CD4-positive, alpha-beta T cell treated with Interleukin-6 for 4 hours (primary cell): ENCODE data around the gene ETV6.

Experiments used
- DNase-seq: peaks from one replicate; pipeline ENCODE4 v3.0.0-alpha.2; 2020; ENCODE audit warnings: mixed read lengths

Gene ETV6

GRCh38 chr12:11812241-11812585 lies 162.7 kb downstream of the ETV6 start:
- no peak for DNase-seq

DNA sequence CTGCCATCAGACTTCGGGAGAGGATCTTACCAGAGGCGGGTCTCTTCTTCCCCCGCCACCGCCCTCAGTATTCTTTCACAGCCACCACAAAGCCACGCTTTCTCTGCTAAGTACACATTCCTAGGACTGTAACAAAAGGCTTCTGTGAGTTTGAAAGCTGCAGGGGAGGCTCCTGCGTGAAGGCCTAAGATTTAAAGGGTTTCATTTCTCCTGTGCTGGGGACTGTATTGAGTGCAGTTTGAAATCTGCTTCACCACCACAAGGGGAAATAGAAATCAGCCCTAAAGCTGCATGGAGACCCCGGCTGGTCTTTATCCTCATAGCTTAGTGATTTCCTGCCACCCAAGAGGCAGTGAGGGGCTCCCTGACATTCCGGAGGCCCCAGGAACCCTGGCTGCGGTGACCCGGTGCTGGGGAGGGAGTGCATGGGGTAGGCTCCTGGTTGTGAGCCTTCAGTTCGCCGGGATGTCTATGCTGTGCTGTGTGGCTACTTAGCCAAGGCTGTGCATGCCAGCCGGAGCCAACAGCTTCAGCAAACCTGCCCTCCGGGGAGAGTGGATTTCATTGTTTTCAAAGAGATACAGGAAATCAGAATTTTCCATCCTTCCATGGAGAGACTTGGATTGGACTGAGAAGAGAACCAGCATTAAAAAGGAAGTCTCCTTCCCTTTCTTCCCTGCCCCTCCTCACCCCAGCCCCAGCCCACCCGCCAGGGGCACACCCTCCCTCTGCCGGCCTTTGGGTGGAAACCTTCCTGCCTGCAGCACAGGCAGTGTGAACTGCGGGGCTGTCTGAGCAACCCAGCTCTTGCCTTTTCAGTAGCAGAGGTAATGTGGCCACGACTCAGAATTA lies 163.3 kb downstream of the ETV6 start:
- DNase-seq: peak; percentile 49

- no peak for DNase-seq
Measured at GRCh38 chr12:11813438-11813813, 164.0 kb downstream of the ETV6 start.

GRCh38 chr12:11814374-11814773 lies 164.9 kb downstream of the ETV6 start:
- DNase-seq: peak; percentile 51

DNA sequence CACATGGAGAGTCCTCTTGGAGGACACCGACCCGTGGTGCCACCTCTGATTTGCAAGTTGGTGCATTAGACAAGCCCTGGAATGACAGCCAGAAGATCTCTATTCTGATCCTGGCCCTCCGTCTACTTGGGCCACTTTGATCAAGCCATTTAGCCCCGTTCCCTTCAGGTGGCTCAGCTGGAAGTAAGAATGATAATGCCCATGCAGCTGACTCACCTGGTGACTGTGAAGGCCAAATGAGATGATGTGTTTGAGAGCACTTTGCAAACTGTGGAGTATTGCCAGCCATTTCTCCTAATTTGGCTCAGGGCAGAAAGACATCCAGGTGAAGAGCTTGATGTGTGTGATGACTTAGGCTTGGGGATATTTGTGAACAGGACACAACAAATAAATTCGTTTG lies 165.9 kb downstream of the ETV6 start:
- DNase-seq: no peak

- no peak for DNase-seq
Measured at GRCh38 chr12:11819643-11820042, 170.2 kb downstream of the ETV6 start.

GRCh38 chr12:11820476-11820875 lies 171.0 kb downstream of the ETV6 start:
- DNase-seq: no peak

GRCh38 chr12:11821386-11822080 lies 172.1 kb downstream of the ETV6 start:
- DNase-seq: no peak

GRCh38 chr12:11822081-11822834 lies 172.8 kb downstream of the ETV6 start:
- DNase-seq: peak; percentile 59

GRCh38 chr12:11823043-11823442 lies 173.6 kb downstream of the ETV6 start:
- DNase-seq: no peak

DNA sequence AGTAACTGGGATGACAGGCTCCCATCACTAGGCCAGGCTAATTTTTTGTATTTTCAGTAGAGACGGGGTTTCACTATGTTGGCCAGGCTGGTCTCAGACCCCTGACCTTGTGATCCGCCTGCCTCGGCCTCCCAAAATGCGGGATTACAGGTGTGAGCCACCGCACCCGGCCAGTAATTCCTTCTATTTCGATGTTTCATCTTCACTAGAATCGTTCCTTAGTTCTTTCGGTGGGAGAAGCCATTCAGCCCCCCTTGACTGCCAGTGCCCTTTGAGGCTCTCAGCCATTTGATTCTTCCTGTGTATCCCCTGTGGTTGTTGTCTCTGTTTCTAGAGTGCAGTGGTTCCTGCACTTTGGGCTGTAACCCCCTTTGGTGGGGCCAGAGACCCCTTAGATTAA lies 174.1 kb downstream of the ETV6 start:
- DNase-seq: no peak

DNA sequence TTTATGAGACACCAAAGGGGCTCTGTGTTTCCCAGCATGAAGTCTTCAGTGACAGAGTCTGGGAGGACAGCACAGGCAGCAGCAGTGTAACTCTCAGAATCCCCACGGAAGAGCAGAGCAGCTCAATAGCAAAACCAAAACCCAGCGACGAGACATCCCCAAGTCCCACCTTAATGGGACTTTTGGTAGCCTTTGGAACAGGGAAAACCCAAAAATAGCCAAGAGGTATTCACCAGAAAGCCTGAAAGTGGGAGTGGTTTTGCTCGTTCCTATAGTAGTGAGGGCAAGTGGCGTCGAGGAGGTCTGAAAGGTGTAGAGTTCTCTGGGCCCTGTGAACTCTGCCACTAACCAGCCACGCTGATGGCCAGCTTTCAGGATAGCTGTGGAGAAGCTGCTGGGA lies 174.6 kb downstream of the ETV6 start:
- no peak for DNase-seq

DNA sequence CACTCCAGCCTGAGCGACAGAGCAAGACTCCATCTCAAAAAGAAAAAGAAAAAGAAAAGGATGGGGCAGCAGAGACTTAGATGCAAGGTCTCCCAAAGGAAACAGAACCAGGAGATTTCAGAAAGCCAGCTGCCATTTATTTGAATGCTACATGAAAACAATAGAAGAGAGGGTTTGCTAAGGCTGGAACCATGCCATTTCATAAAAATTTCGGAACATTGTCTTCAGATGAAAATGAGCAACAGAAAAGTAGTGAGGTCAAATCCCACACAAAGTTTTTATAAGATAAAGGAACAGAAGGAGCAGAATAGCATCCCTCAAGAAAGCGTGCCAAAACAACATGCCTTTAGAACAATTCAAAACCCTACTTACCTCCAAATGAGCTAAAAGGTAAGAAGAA lies 175.3 kb downstream of the ETV6 start:
- no peak for DNase-seq

DNA sequence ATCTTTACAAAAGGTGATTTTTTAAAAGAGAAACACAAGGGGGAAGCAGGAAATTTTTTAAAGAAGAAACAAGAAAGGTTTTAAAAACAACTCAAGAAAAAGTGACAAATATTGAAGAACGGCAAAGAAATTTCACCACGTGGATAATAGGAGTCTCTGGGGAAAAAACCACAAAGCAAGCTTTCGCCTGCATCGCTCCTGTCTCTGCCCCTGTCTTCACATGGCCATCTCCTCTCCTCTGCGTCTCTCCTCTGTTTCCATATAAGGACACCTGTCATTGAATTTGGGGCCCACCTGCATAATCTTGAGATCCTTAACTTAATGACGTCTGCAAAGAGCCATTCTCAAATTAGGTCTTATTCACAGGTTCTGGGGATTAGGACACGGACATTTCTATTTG lies 175.8 kb downstream of the ETV6 start:
- no peak for DNase-seq

DNA sequence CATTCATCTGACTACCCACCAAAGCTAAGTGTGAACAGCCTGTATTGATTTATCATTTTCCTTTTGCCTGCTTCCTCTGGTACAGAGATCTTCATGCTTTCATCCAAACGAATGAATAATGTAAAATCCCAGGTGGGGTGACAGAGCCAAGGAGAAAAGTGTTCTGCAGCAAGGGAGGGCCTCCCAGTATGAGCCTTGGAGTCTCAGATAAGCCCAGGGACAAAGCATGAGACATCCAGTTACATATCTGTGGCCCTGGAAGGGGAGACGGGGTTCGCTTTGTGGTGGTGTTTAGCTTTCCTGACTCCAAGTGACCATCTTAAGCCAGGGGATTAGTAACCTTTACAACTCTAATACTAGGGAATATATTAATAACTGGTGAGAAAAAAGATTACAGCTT lies 177.1 kb downstream of the ETV6 start:
- no peak for DNase-seq

DNA sequence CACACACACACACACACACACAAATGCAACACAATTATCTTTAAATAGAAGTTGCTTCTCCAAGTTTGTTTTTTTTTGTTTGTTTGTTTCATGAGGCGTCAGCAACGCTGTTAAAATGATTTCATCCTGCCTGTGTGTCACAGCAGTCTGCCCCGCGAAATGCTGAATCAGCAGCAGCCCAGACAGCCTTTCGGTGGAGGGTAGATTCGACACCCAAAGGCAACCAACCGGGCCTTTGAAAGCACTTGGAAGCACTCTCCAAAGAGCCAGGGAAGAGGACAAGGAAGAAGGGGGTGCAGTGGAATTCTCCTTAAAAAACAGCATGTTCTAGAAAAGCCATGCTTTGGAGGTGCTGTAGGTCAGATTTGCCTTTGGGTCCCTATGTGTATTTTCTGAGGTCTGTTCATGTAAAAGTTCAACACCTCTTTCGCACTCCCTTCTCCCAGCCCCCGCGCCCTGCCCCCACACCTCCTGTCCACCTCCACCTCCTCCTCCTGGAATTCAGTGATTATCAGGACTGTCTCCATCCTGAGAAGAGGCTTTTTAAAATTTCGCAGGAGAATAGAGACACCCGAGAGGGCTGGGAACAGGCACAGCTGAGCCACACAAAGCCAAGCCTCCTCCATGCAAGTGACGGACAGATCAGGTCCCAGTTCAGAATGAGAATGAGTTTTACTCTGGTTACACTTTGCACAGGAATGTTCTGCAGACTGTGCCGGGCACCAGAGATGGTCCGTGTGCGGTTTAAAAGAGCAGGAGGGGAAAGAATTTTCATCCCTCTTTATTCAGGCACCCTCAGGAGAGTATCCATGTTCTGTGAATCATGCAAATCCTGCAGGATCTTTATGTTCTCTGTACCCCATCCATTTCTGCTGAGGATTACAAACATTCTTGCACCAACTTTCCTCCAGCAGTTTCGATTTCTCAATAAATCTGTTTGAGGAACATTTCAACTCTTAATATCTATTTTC lies 177.9 kb downstream of the ETV6 start:
- DNase-seq: peak; percentile 25

DNA sequence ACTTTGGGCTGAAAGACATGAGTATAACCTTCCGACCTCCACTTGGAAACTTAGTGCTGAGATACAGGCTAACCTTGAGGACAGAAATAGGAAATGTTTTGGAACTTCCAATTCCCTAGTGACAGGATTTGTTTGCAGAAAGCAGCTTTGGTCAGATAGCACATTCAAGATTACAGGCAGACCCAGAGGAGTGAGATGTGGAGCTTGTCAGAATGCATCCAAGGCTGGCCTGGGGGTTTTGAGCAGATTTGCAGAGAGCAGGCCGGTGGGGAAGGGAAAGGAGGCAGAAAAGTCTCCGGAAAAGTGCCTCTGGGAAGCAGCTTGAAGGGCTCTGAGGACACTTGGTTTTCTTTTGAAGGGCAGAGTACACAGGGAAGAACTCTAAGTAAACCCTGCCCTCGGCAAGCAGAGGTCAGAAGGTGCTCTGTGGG lies 180.3 kb downstream of the ETV6 start:
- no peak for DNase-seq

DNA sequence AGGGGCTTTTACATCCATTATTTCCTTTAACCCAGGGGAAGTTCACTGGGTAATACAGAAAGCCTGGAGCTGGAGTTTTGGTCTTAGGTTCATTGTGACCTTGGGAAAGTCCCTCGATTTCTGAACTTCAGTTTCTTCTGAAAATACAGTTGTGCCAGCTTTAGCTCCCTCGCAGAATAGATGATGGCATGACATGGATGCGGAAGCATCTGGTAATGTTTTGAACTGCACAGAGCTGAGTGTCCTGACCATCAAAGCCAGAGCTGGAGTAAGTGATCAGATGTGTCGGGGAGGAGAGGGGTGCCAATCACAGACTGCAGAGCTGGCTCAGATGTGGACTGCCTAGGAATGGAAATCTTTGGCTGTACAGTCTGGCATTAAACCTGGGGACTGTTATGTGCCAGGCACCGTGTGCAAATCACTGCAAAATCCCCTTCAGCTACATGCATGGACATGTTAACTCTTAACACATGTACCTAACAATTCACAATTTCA lies 180.9 kb downstream of the ETV6 start:
- no peak for DNase-seq

GRCh38 chr12:11832093-11832492 lies 182.6 kb downstream of the ETV6 start:
- no peak for DNase-seq

- no peak for DNase-seq
Measured at GRCh38 chr12:11833174-11833895, 183.9 kb downstream of the ETV6 start.

DNA sequence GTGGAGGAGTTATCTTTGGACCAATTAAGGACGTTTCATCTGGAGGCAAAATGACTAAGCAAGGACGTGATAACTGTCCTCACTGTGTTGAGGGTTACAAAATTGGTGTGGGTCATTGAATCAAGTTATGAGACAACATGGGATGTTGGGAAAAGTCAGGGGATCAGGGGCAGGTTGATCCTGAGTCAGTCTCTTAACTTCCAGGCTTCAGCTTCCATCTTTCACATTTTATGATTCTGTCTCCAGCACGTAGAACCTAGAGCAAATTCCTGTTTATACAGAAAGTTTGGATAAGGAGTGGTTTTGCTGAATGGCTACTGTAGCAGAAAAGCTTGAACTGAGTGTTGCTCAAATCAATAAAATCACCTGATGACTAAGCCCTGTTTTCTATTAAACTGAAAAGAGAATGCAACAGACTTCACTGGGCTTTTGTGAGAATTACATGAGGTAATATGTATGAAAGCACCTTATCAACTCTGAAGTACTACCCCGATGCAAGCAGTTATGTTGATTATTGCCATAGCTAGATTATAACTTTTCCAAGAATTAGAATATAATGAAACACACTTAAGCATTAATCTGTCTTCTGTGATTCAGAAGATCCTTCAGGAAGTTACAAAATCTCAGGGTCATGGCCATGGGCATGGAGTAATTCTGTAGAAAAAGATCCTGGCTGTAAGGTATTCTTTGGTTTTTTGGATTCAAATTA lies 184.8 kb downstream of the ETV6 start:
- DNase-seq: no peak
